Measurements from ENCODE around the gene IL17A.
"Not testable (repeated sequence)": the region's sequence is repeated elsewhere in the genome, so short reads cannot be mapped to it uniquely, and the experiment has no call there.

The IL17A gene

GRCh38 chr6:52164319-52165094 lies 21.7 kb upstream of the IL17A start:
- no peak for DNase-seq

DNA sequence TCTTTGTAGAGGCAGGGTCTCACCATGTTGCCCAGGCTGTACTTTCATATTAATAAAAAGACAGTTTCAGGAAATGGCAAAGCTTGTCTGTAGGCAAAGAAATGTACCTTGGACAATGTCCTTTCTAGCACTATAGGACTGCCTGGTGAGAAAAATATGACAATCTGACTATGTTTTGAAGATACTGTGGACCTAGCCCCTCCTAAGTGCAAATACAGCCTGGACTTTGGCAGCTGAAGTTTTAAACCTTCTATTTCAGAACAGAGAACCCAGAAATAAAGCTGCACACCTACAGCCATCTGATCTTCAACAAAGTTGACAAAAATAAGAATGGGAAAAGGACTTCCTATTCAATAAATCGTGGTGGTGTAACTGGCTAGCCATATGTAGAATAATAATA lies 18.9 kb upstream of the IL17A start:
- DNase-seq: no peak

- not testable (repeated sequence) for DNase-seq
Observed at GRCh38 chr6:52168351-52168750, 17.8 kb upstream of the IL17A start.

DNA sequence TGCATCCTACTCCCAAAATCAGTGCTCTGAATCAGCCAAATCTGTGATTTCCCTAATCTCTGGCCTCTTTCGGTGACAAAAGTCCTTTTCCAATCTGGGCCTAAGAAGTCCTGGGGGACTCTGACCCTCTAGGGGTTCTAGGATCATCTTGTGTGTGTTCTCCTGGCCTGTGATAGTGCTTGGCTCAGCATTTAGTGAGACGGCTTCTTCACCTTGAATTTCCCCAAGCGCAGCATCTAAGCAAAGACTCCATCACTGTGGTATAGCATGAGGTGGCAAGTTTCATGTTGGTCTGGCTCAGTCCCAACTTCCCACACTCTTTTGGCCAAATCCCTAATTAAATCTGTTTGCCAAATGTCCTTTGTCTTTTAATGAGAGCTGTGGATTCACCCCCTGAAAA lies 12.1 kb upstream of the IL17A start:
- no peak for DNase-seq

DNA sequence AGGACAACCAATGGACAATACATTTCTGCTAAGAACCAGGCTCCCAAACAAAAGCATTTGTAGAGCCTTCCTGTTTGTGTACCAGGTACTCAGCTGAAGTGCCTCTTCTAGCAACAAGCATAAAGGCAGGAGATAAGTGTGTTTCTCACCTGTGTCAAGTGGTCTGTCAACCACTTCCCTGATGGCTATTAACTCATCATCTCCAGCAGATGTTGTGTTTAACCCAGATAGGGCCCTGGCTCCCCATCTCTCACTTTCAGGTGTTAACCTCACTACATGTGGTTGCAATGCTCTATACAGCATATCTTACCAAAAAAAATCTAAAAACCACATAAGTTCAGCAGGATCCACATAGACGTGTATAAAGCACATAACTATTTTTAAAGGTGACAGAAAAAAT lies 9.6 kb upstream of the IL17A start:
- DNase-seq: peak; percentile 92

- no peak for DNase-seq
Observed at GRCh38 chr6:52177961-52178360, 8.2 kb upstream of the IL17A start.

DNA sequence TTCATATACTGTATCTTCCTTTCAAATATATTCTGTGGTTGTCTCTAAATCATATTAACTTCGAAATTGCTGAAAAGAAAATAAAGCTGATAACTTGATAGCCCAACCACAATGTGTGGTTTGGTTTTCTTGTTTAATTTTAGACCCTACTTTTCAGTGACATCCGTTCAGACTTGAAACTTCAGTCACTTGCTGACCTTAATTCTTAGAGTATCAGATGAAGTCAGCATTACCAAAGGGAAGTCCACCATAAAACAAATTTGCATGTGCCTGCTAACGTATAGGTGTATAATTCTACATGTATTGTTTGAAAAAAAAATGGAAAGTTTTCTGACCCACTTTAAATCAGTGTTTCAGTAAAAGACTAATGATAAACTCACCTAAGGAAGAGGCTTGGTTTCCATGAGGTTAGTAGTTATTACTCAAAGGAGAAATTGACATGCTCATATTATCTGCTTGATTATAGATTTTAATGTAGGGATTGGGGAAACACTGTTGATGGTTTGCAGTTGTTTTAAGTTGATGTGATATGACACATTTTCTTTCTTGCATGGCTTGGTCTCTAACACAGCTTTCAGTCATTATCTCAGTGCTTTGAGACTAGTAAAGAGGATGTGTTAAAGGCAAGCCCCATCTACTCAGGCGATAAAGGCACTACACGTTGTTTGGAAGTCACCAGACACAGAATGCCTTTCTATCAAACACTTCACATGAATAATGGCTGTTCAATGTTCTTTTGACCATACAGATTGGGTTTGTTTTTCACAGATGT lies 5.2 kb upstream of the IL17A start:
- DNase-seq: no peak

- no peak for DNase-seq
Observed at GRCh38 chr6:52183131-52183713, 3.0 kb upstream of the IL17A start.

DNA sequence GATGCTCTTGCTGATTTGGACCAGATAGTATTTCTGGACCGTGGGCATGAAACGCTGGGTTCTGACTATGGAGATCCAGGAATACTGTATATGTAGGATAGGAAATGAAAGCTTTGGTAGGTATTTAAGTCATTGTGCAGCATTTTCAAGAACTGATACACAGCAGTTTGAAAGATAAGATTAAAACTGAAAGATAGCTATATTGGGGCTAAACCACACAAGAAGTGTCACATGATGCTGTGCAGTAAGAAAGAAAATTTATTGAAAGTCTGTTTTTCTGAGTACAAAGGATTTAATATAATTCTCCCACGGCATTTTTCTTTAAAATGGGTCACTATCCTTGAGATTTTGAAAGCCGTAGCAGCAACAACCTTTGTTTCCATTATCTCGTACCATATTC lies 305 bp downstream of the IL17A start:
- no peak for DNase-seq

- DNase-seq: no peak
Observed at GRCh38 chr6:52187098-52187497, 923 bp downstream of the IL17A start.

- no peak for DNase-seq
Observed at GRCh38 chr6:52189974-52190373, 3.8 kb downstream of the IL17A start.

DNA sequence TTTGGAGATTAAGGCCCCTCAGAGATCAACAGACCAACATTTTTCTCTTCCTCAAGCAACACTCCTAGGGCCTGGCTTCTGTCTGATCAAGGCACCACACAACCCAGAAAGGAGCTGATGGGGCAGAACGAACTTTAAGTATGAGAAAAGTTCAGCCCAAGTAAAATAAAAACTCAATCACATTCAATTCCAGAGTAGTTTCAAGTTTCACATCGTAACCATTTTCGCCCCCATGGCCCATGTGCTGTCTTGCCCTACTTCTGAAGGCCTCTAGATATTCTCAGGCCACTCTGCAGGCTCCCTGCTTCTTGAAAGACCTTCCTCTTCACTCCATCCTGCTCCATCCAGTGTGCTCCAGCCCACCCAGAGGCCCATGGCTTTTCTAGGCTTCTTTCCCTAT lies 4.2 kb downstream of the IL17A start:
- DNase-seq: no peak

- no peak for DNase-seq
Observed at GRCh38 chr6:52191824-52192223, 5.6 kb downstream of the IL17A start.

GRCh38 chr6:52195886-52196285 lies 9.7 kb downstream of the IL17A start:
- DNase-seq: no peak

DNA sequence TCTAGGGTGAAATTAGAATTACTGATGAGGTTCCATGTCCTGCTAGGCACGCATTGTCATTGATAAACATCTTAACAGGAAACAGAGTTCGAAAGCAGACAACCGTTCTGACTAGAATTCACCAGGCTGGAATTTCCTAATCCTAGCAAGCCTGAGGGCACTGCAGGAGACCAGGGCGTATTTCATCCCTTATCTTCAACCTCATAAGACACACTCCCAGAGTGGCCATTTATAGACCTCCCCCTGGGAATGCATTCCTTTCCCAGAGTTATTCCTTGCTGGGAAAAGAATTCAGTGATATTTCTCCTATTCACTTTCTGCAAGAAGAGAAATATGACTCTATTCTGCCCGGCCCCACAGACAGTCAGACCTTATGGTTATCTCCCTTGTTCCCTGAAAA lies 13.9 kb downstream of the IL17A start:
- not testable (repeated sequence) for DNase-seq

GRCh38 chr6:52201046-52201445 lies 14.9 kb downstream of the IL17A start:
- DNase-seq: no peak

GRCh38 chr6:52201493-52201892 lies 15.3 kb downstream of the IL17A start:
- no peak for DNase-seq

DNA sequence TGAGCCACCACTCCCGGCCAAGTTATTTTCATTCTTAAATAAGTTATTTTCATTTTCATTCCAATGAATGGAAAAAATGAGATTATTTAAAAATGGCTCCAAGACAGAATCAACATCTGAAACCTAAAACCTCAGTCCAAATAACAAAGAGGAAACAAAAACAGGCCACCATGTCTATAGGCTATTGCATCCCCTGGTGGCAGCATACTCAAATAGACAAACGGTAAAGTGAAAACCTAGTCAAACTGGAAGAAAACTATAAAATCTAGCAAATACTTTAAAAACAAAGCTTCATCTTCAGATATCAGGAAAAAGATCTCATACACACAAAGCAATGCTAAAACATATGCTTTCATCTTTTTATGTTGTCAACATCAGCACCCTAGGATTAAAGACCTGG lies 20.9 kb downstream of the IL17A start:
- DNase-seq: no peak

DNA sequence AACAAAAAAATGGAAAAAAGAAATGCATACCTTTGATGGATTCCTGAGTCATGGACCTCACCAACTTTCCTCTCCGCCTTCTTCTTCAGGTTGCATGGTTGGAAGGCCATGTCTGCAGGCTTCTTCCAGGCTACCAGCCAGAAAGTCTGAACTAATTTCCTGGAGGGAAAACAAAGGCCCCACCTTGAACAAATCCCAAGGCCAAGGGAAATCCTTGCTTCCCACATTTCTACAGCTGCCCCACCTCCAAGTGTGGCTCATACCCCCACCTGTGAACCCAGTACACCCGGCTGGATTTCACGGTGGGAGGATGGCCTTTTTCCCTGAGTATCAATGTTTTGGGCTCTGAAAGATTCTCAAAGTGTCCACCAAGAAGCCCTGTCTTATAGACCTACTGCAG lies 22.4 kb downstream of the IL17A start:
- no peak for DNase-seq

GRCh38 chr6:52209770-52210169 lies 23.6 kb downstream of the IL17A start:
- no peak for DNase-seq

DNA sequence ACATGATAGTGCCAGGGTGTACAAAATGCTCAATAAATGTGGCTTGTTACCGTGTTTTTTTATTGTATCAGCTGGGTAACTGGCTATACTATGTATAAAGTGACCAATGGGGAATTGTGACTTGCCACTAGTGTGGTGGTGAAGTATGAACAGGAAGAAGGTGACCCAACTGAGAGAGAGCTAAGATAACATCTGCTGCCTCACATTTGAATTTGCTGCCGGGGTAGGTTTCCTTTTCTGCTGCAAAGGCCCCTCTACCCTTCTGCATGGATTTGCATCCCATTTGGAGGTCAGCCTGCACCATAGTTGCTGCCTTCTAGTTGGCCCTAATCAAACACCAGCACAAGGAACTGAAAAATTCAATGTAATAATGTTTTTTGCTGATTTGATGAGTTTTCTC lies 24.1 kb downstream of the IL17A start:
- no peak for DNase-seq

DNA sequence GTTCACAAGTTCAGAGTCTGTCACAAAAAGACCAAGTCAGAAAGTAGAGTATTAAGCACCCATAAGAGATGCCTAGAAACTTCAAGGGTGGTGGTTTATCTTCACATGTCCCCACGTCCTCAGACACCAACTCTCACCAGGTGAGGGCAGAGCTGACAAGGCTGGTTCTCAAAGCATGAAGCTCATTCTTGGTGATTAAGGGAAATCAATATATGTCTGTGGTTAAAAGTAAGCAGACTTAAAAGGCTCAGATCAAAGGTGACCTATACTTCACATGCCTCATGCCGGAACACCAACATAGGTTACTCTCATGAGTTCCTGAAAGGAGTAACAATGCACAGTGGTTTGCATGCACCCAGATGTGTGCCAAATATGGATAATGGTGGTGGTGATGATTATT lies 27.0 kb downstream of the IL17A start:
- no peak for DNase-seq

- no peak for DNase-seq
Observed at GRCh38 chr6:52215787-52216186, 29.6 kb downstream of the IL17A start.

DNA sequence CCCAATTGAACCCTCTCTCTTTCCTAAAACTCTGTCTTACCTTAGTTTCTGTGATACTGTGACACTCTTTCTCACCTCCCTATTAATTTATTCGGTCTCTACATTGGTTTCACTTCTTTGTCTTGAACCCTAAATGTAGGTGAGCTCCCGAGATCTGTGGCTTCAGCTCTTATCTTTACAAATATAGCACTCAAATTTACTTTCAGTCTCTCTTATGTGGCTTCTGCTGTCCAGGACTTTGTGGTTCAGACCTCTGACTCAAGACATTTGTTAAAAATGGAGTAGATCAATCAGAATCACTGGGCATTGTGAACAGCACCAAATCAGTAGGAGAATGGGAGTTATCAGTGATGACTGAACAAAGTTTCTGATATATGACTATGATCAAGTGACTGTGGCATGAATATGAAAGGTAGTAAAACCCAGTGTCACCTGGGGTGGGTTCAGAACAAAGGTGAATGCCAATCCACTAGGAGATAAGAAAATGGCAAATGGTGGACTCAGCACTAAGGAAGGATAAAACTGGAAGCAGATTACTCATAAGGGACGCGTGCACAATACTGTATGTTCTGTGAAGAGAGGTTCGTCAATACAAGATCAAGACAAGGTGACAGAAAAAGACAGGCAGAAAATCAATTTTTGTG lies 30.9 kb downstream of the IL17A start:
- DNase-seq: no peak
